HL-60/S4 treated with phorbol 12-myristate 13-acetate at 8.2 ng/mL for 4 days and 3 days (cell line): ENCODE measurements around the gene NPIPB9.

Source experiments
- in situ Hi-C: fragments of 300-500 bp; cut with MboI; formaldehyde crosslinking; loops from 2 replicates; pipeline ENCODE4 v1.15.0; 2022; ENCODE audit warnings: low sequenced_read_pairs

Gene NPIPB9

GRCh38 chr16:28821874-28822519 lies 70.4 kb downstream of the NPIPB9 start:
- in situ Hi-C loops, result no loop called here
